ENCODE results near the gene PCGF1. TPM values are rescaled to one million over a fixed set of nuclear protein-coding genes. Genes with fewer than 3 reads are reported as not detected.

The PCGF1 gene
- total and polyA plus RNA-seq, 2 of the 13 experiments (the other 11 are each of a cell fraction or from before 2014, with no cell fraction given): 20.4 to 22.6 TPM

- peak; percentile 95; the same call in 1 of the 2 replicates for TF ChIP-seq SAFB2 (CRISPR knock-in tag; IDR thresholded peaks at IDR 0.05; ENCODE audit: borderline replicate concordance, low read depth)
- TF ChIP-seq BHLHE40 (IDR thresholded peaks at IDR 0.05; ENCODE audit: low read length): peak; percentile 87
- no peak; the same call in 1 of the 2 replicates for TF ChIP-seq THYN1 (CRISPR knock-in tag; IDR thresholded peaks at IDR 0.05; ENCODE audit: borderline replicate concordance, low read depth)
- peak; percentile 76 for TF ChIP-seq ZNF264 (CRISPR knock-in tag; IDR thresholded peaks at IDR 0.05)
- TF ChIP-seq MAF1 (CRISPR knock-in tag; IDR thresholded peaks at IDR 0.05; ENCODE audit: borderline replicate concordance): peak; percentile 89; the same call in 1 of the 2 replicates
- TF ChIP-seq ZNF713 (CRISPR knock-in tag; IDR thresholded peaks at IDR 0.05): no peak
- no peak; the same call in 1 of the 2 replicates for TF ChIP-seq NCOA1 (CRISPR knock-in tag; IDR thresholded peaks at IDR 0.05)
- TF ChIP-seq TBX2 (CRISPR knock-in tag; IDR thresholded peaks at IDR 0.05; ENCODE audit: borderline replicate concordance): peak; percentile 78
Observed at GRCh38 chr2:74507145-74507925, at the start of gene PCGF1 (continued).

GRCh38 chr2:74556831-74557370, 49.4 kb upstream of the PCGF1 start:
- 68% methylated on average over 4 of the region's 6 CpGs for WGBS (ENCODE audit: low lambda C conversion rate)
- Histone ChIP-seq H3K27me3 (ENCODE audit: control insufficient read depth in 1 of 2, insufficient read depth in 2 of 2, low read length in 2 of 2) (peaks cover 6 to 38% of the 10 kb centered on the region in 2 experiments; a peak in 4 of 5 replicates), H2AFZ (ENCODE audit: low read length) (no peak overlapping the region), H3K79me2 (ENCODE audit: insufficient read depth, low read length) (no peaks in the 10 kb centered on the region), H3K4me3 (replicated peaks in 1 of 3; ENCODE audit: insufficient read depth in 1 of 3, low read depth in 2 of 3, low read length in 3 of 3) (no peak overlapping the region), H3K9ac (ENCODE audit: insufficient read depth, low read depth, low read length) (no peak overlapping the region), H4K20me1 (ENCODE audit: insufficient read depth, low read length) (no peaks in the 10 kb centered on the region), H3K4me2 (ENCODE audit: low read depth, low read length) (no peak overlapping the region), H3K4me1 (ENCODE audit: insufficient read depth, low read length) (peaks cover 48% of the 10 kb centered on the region), H3K27ac (ENCODE audit: extremely low read length, insufficient read depth, low read length) (no peak overlapping the region), H3K9me3 (ENCODE audit: low read length) (no peaks in the 10 kb centered on the region), H3K36me3 (replicated peaks in 1 of 2; ENCODE audit: control insufficient read depth in 1 of 2, insufficient read depth in 2 of 2, low read length in 2 of 2) (no peaks in the 10 kb centered on the region)
- POLR2A ChIA-PET: no interaction called here
- DNase-seq (ENCODE audit: low spot score): no peak
- ATAC-seq: no peak
- no peak for FAIRE-seq
- in situ Hi-C loops (cut with HindIII; ENCODE audit: extremely low pct_ligation_motif_present, low pct_unique_long_range_greater_than_20kb): no loop called here
- CTCF ChIA-PET (ENCODE audit: low intra/inter-chr PET ratio, low total read pairs): no interaction called here
- intact Hi-C loops (cut with micrococcal nuclease; ENCODE audit: unreplicated experiment): no loop called here
- TF ChIP-seq PREB (CRISPR knock-in tag; IDR thresholded peaks at IDR 0.05) (no peak), SRF (IDR thresholded peaks at IDR 0.05; ENCODE audit: low read depth, low read length) (no peak), ZNF546 (CRISPR knock-in tag; conservative IDR thresholded peaks at IDR 0.05) (no peak), NCOR1 (IDR thresholded peaks at IDR 0.05; ENCODE audit: borderline replicate concordance, low read length) (no peak), ZBTB44 (CRISPR knock-in tag; IDR thresholded peaks at IDR 0.05) (no peak)
- no TSS peak for BruUV-seq (replicated peaks)
